Calu3 (cell line): ENCODE measurements around the gene ASPRV1. TPM values are rescaled to one million over a fixed set of nuclear protein-coding genes. Genes with fewer than 3 reads are reported as not detected.

Experiments used
- BruUV-seq: library from RNA; stranded (reverse); fragments of 400-500 nt; replicated peaks from 2 replicates; lab custom pipeline; 2021; lab: Mats Ljungman, UMichigan
- CTCF ChIA-PET: fragments of 300-600 bp; sonication (Branson Sonifier 250); formaldehyde crosslinking; loops from one replicate; lab custom pipeline; 2022; ENCODE audit warnings: antibody characterized with exemption; lab: Charles Lee
- DNase-seq: peaks from one replicate; pipeline ENCODE4 v3.0.0; 2022
- H3K27ac Mint-ChIP-seq: one replicate; pipeline ENCODE4 v1.8.0; 2022; ENCODE audit warnings: mixed read lengths; ENCODE audit not compliant: unreplicated experiment
- H3K27me3 Mint-ChIP-seq: one replicate; pipeline ENCODE4 v1.8.0; 2022; ENCODE audit warnings: mixed read lengths; ENCODE audit not compliant: unreplicated experiment
- H3K36me3 Mint-ChIP-seq: one replicate; pipeline ENCODE4 v1.8.0; 2022; ENCODE audit warnings: mild to moderate bottlenecking, moderate library complexity, mixed read lengths; ENCODE audit not compliant: insufficient read depth, unreplicated experiment
- H3K4me1 Mint-ChIP-seq: one replicate; pipeline ENCODE4 v1.8.0; 2022; ENCODE audit warnings: mild to moderate bottlenecking, low read depth, mixed read lengths; ENCODE audit not compliant: unreplicated experiment
- H3K4me3 Mint-ChIP-seq: one replicate; pipeline ENCODE4 v1.8.0; 2022; ENCODE audit warnings: mild to moderate bottlenecking, low read depth, moderate library complexity, mixed read lengths; ENCODE audit not compliant: unreplicated experiment
- H3K9me3 Mint-ChIP-seq: one replicate; pipeline ENCODE4 v1.8.0; 2022; ENCODE audit warnings: low read depth, mixed read lengths; ENCODE audit not compliant: unreplicated experiment
- intact Hi-C: fragments of 100-400 bp; cut with micrococcal nuclease; formaldehyde crosslinking; loops from one replicate; pipeline ENCODE4 v1.10.0; 2022; ENCODE audit not compliant: unreplicated experiment
- total RNA-seq: library from RNA; stranded (reverse); gene quantifications from 2 replicates; pipeline ENCODE4 v1.2.3, GENCODE V29; 2022
- TF ChIP-seq, protein P1 (sequence below): fragments of 200-600 bp; IDR thresholded peaks from one replicate; pipeline ENCODE4 v1.8.0; 2022; ENCODE audit warnings: antibody characterized with exemption; ENCODE audit not compliant: unreplicated experiment

Gene ASPRV1
- total RNA-seq, 1 experiment from 2014 or later: 0.17 TPM

DNA sequence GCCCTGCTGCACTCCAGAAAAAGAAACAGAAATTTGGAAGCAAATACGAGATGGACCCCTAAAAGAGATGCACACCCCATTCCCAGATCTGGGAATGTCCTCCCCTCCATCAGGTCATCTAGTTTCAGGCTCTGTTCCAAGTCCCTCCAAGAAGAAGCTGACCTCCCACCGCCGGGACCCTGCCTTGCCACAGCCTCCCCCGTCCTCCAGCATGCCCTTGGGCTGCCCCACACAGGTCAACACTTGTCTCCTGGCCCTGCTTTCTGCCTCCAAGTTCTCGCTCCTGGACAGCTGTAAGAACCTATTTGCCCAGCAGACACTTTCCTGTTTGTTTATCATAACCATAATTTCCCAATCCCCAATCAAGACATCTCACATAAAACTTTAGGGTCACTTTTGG is 2.0 kb downstream of the ASPRV1 start:
- TF ChIP-seq, protein P1, sequence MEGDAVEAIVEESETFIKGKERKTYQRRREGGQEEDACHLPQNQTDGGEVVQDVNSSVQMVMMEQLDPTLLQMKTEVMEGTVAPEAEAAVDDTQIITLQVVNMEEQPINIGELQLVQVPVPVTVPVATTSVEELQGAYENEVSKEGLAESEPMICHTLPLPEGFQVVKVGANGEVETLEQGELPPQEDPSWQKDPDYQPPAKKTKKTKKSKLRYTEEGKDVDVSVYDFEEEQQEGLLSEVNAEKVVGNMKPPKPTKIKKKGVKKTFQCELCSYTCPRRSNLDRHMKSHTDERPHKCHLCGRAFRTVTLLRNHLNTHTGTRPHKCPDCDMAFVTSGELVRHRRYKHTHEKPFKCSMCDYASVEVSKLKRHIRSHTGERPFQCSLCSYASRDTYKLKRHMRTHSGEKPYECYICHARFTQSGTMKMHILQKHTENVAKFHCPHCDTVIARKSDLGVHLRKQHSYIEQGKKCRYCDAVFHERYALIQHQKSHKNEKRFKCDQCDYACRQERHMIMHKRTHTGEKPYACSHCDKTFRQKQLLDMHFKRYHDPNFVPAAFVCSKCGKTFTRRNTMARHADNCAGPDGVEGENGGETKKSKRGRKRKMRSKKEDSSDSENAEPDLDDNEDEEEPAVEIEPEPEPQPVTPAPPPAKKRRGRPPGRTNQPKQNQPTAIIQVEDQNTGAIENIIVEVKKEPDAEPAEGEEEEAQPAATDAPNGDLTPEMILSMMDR: no peak
- Mint-ChIP-seq H3K4me3 (no peak overlapping the region), H3K27ac (no peak overlapping the region), H3K9me3 (no peaks in the 10 kb centered on the region), H3K4me1 (peaks cover 19% of the 10 kb centered on the region), H3K36me3 (no peaks in the 10 kb centered on the region), H3K27me3 (peaks cover 54% of the 10 kb centered on the region)
- BruUV-seq: no TSS peak
- CTCF ChIA-PET: no interaction called here
- intact Hi-C loops: no loop called here
- DNase-seq: no peak

DNA sequence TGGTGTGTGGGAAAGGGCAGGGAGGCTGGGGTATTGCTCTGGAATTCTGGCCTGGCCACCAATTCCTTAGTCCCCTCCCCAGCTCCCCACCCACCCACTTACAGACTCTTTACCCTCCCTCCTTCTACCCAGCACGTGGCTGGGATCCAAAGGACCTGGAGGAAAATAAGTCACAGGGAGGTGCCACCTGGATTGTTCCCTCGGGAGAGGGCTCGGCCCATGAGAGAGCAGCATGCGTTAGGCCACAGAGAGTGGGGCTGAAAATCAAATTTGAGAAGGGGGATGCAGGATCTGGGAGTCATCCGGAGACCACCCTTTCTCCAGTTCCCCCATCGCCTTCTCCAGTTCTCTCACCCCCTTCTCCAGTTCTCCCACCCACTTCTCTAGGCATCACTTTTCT is 3.0 kb downstream of the ASPRV1 start:
- no peak for DNase-seq
- Mint-ChIP-seq H3K4me1 (peaks cover 13% of the 10 kb centered on the region), H3K36me3 (no peaks in the 10 kb centered on the region), H3K27ac (no peak overlapping the region), H3K27me3 (peaks cover 54% of the 10 kb centered on the region), H3K9me3 (no peaks in the 10 kb centered on the region), H3K4me3 (no peak overlapping the region)
- TF ChIP-seq, protein P1: no peak
- CTCF ChIA-PET: no interaction called here
- BruUV-seq: no TSS peak
- intact Hi-C loops: no loop called here

DNA sequence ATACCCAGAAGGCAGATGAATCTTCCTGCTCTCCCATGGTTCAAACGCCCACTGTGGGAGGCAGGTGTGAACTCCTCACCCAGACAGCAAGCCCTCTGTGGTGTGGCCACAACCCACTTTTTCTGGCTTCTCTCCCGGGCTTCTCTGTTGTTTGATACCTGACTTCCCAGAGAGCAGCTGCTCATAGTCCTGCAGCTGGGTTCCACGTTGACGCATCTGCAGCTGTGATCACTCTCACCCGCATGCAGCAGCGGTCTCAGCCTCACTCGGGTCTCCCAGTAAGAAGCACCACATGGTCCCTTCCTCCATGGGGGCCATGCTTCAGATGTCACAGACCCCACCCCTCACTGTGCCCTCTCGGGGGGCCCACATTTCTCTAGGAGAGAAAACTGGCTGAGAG is 3.5 kb downstream of the ASPRV1 start:
- H3K27ac Mint-ChIP-seq: no peak overlapping the region
- CTCF ChIA-PET: no interaction called here

DNA sequence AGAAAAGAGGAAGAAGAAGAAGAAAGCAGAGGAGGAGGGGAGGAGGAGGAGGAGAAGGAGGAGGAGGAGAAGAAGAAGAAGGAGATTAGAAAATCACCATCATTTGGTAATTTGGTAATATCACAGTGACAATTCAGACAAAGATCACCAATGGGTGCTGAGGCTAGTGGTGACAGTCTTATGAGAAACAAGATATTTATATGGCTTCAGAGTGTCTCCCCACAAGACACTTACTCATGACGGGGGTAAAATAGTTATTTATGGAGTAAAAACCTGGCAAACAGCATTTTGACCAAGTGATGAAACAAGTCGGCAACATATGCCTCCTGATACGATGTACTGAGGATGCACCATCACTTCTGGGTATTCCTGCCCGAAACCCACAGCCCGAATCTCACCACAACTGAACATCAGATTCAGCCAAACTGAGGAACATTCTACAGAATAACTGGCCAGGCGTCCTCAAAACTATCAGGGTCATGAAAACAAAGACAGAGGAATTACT is 4.9 kb downstream of the ASPRV1 start:
- TF ChIP-seq, protein P1: no peak
- H3K36me3 Mint-ChIP-seq: no peaks in the 10 kb centered on the region
- DNase-seq: no peak
- no peak overlapping the region for H3K4me3 Mint-ChIP-seq
- peaks cover 54% of the 10 kb centered on the region for H3K27me3 Mint-ChIP-seq
- no peaks in the 10 kb centered on the region for H3K9me3 Mint-ChIP-seq
- CTCF ChIA-PET: interaction anchor here (0.6 kb wide), 1 partner anchor 8 kb away, joined by 10 read pairs; no protein-coding TSS in a partner anchor
- peaks cover 12% of the 10 kb centered on the region for H3K4me1 Mint-ChIP-seq
- no TSS peak for BruUV-seq
- intact Hi-C loops: no loop called here
- H3K27ac Mint-ChIP-seq: no peak overlapping the region

More for the DNA sequence above, 3.5 kb downstream of the ASPRV1 start:
- peaks cover 12% of the 10 kb centered on the region for H3K4me1 Mint-ChIP-seq
- H3K4me3 Mint-ChIP-seq: no peak overlapping the region
- no TSS peak for BruUV-seq
- intact Hi-C loops: no loop called here
- H3K9me3 Mint-ChIP-seq: no peaks in the 10 kb centered on the region
- no peak for DNase-seq
- H3K27me3 Mint-ChIP-seq: peaks cover 54% of the 10 kb centered on the region
- no peaks in the 10 kb centered on the region for H3K36me3 Mint-ChIP-seq
- TF ChIP-seq, protein P1: no peak
